Keratinocyte (primary cell): Measurements from ENCODE around the gene ERC2. TPM values are rescaled to one million over a fixed set of nuclear protein-coding genes. Genes with fewer than 3 reads are reported as not detected.

Experiments used
- DNase-seq: peaks from one replicate; pipeline ENCODE4 v3.0.0-alpha.2; 2011; ENCODE audit warnings: low read depth, missing footprints, low spot score
- FAIRE-seq: peaks from 2 replicates; lab custom pipeline; 2011; peaks lifted over from hg19 to GRCh38; lab: Jason Lieb, UNC
- H2AFZ ChIP-seq: 2 replicates; pipeline ENCODE4 v1.6.0; 2012; ENCODE audit warnings: low read length, control low read depth, inconsistent platforms; ENCODE audit not compliant: control insufficient read depth
- H3K27ac ChIP-seq: 2 replicates; pipeline ENCODE4 v1.5.1; 2011; ENCODE audit warnings: low read length; ENCODE audit not compliant: control insufficient read depth, insufficient read depth
- H3K27me3 ChIP-seq: 3 replicates; pipeline ENCODE4 v1.6.0; 2011; ENCODE audit warnings: low read length; ENCODE audit not compliant: control insufficient read depth, insufficient read depth; ENCODE audit errors: extremely low read depth
- H3K36me3 ChIP-seq, 2 experiments: 2 replicates in 1 of 2; 3 replicates in 1 of 2; pipeline ENCODE4 v1.5.1; 2011; ENCODE audit warnings: low read length in 2 of 2, mild to moderate bottlenecking in 1 of 2; ENCODE audit not compliant: control insufficient read depth in 2 of 2, insufficient read depth in 2 of 2; ENCODE audit errors: extremely low read depth in 1 of 2
- H3K4me1 ChIP-seq: 3 replicates; pipeline ENCODE4 v1.5.1; 2011; ENCODE audit warnings: low read length; ENCODE audit not compliant: control insufficient read depth, insufficient read depth; ENCODE audit errors: extremely low read depth
- H3K4me2 ChIP-seq: 3 replicates; pipeline ENCODE4 v1.6.0; 2011; ENCODE audit warnings: low read depth, low read length; ENCODE audit not compliant: control insufficient read depth, insufficient read depth; ENCODE audit errors: extremely low read depth
- H3K4me3 ChIP-seq, 3 experiments: fragments of 200-600 bp in 1 of 3; sonication (generic) in 1 of 3; 2 replicates in 2 of 3; 3 replicates in 1 of 3; pipeline ENCODE4 v1.5.1; 2011 to 2016; ENCODE audit warnings: low read length in 3 of 3, mild to moderate bottlenecking in 3 of 3, control low read depth in 2 of 3, inconsistent platforms in 1 of 3, low read depth in 1 of 3, mixed read lengths in 1 of 3, mixed run types in 1 of 3, moderate library complexity in 1 of 3; ENCODE audit not compliant: control insufficient read depth in 2 of 3, insufficient read depth in 2 of 3; ENCODE audit errors: extremely low read depth in 1 of 3
- H3K79me2 ChIP-seq: 2 replicates; pipeline ENCODE4 v1.6.0; 2012; ENCODE audit warnings: low read length; ENCODE audit not compliant: control insufficient read depth, insufficient read depth
- H3K9ac ChIP-seq: 3 replicates; pipeline ENCODE4 v1.6.0; 2011; ENCODE audit warnings: low read length; ENCODE audit not compliant: control insufficient read depth, insufficient read depth; ENCODE audit errors: extremely low read depth
- H3K9me1 ChIP-seq: 3 replicates; pipeline ENCODE4 v1.6.0; 2011; ENCODE audit warnings: low read length; ENCODE audit not compliant: control insufficient read depth, insufficient read depth; ENCODE audit errors: extremely low read depth
- H3K9me3 ChIP-seq: 2 replicates; pipeline ENCODE4 v1.5.1; 2012; ENCODE audit warnings: low read depth, low read length; ENCODE audit not compliant: control insufficient read depth
- H4K20me1 ChIP-seq: 3 replicates; pipeline ENCODE4 v1.6.0; 2011; ENCODE audit warnings: low read length; ENCODE audit not compliant: control insufficient read depth, insufficient read depth; ENCODE audit errors: extremely low read depth
- CTCF ChIP-seq, 3 experiments: IDR thresholded peaks in 1 of 3; conservative IDR thresholded peaks in 1 of 3; optimal IDR thresholded peaks in 1 of 3; 2 replicates in 2 of 3; 3 replicates in 1 of 3; pipeline versions ENCODE3 to v1.5.1; 2011; ENCODE audit warnings: low read length in 3 of 3, mild to moderate bottlenecking in 3 of 3, moderate library complexity in 2 of 3, control low read depth in 1 of 3, inconsistent platforms in 1 of 3; ENCODE audit not compliant: insufficient read depth in 2 of 3; ENCODE audit errors: extremely low read depth in 1 of 3
- EZH2 ChIP-seq: IDR thresholded peaks from one replicate; pipeline ENCODE4 v1.6.1; 2012; ENCODE audit warnings: inconsistent platforms, mild to moderate bottlenecking, low read length, moderate library complexity
- dilution Hi-C: fragments of 300-500 bp; cut with MboI; formaldehyde crosslinking; loops from one replicate; pipeline ENCODE4 v1.7.0; 2020; ENCODE audit warnings: low sequenced_read_pairs; ENCODE audit not compliant: extremely low pct_ligation_motif_present
- polyA plus RNA-seq, 5 experiments: library from polyadenylated mRNA; depleted of rRNA in 3 of 5; stranded (reverse) in 3 of 5; stranded (forward) in 1 of 5; unstranded in 1 of 5; fragments of >200 nt; gene quantifications; 1 replicate in 1 of 5; 2 replicates in 3 of 5; 3 replicates in 1 of 5; pipeline versions ENCODE4 v1.2.1 to v1.2.3, GENCODE V29; 2011 to 2012; ENCODE audit warnings: missing spikeins in 2 of 5, low read depth in 1 of 5, low replicate concordance in 1 of 5

Gene ERC2
- polyA plus RNA-seq, 1 donor (not counting 4 experiments of a cell fraction or from before 2014, with no cell fraction given): 0.08 TPM

- no peak overlapping the region for H2AFZ ChIP-seq
- H3K9ac ChIP-seq: no peak overlapping the region
- dilution Hi-C loops: no loop called here
- H3K4me2 ChIP-seq: peak overlapping the region; percentile 14
- FAIRE-seq (peak; percentile 76), DNase-seq (no peak)
- no peaks in the 10 kb centered on the region for H3K9me3 ChIP-seq
- no peaks in the 10 kb centered on the region for H3K9me1 ChIP-seq
- no peak overlapping the region for H3K27ac ChIP-seq
- no peaks in the 10 kb centered on the region for H3K79me2 ChIP-seq
- TF ChIP-seq EZH2 (no peak), CTCF (optimal IDR thresholded peaks at IDR 0.05 in 1 of 3, IDR thresholded peaks at IDR 0.05 in 1 of 3, conservative IDR thresholded peaks at IDR 0.05 in 1 of 3; ENCODE audit: extremely low read depth in 1 of 3, insufficient read depth in 2 of 3, low read length in 3 of 3) (no peak)
- H4K20me1 ChIP-seq: no peaks in the 10 kb centered on the region
- H3K27me3 ChIP-seq: no peaks in the 10 kb centered on the region
- H3K4me3 ChIP-seq: no peak overlapping the region
- no peaks in the 10 kb centered on the region for H3K36me3 ChIP-seq
- H3K4me1 ChIP-seq: no peaks in the 10 kb centered on the region
Observed at GRCh38 chr3:56005196-56005805, 463.0 kb downstream of the ERC2 start.

- no peak for DNase-seq
- dilution Hi-C loops: no loop called here
Observed at GRCh38 chr3:56003129-56003528, 465.1 kb downstream of the ERC2 start.

More at GRCh38 chr3:56003129-56003528, 465.1 kb downstream of the ERC2 start:
- Histone ChIP-seq H3K36me3 (no peaks in the 10 kb centered on the region), H3K9me3 (no peaks in the 10 kb centered on the region), H3K27ac (no peak overlapping the region), H4K20me1 (no peaks in the 10 kb centered on the region), H3K4me1 (no peaks in the 10 kb centered on the region), H3K79me2 (no peaks in the 10 kb centered on the region), H2AFZ (no peak overlapping the region), H3K4me2 (no peak overlapping the region), H3K4me3 (no peak overlapping the region), H3K9ac (no peak overlapping the region), H3K27me3 (no peaks in the 10 kb centered on the region), H3K9me1 (no peaks in the 10 kb centered on the region)
- no peak for TF ChIP-seq CTCF (optimal IDR thresholded peaks at IDR 0.05 in 1 of 3, IDR thresholded peaks at IDR 0.05 in 1 of 3, conservative IDR thresholded peaks at IDR 0.05 in 1 of 3; ENCODE audit: extremely low read depth in 1 of 3, insufficient read depth in 2 of 3, low read length in 3 of 3)
- no peak for TF ChIP-seq EZH2
- no peak for FAIRE-seq
